Measurements from ENCODE around the gene SLC35A1.

DNA sequence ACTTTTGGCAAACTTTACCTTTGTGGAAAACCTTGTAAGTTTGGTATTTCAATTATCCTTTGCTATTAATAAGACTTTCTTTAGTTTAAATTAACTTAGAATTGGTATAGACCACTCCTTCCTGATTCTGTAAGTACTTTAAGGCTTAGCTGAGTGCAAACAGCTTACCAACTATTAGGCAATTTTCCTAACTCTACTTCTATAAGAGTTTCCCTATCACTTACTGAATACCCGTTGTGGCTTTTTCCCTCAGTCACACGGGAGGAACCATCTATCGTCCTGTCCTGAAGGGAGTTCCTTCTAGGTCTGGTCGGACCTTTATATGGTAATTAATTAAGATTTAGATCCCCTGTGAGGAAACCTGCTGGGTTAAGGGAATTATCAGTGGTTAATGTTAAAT, 9.6 kb downstream of the SLC35A1 start:
- TF ChIP-seq, protein P1, sequence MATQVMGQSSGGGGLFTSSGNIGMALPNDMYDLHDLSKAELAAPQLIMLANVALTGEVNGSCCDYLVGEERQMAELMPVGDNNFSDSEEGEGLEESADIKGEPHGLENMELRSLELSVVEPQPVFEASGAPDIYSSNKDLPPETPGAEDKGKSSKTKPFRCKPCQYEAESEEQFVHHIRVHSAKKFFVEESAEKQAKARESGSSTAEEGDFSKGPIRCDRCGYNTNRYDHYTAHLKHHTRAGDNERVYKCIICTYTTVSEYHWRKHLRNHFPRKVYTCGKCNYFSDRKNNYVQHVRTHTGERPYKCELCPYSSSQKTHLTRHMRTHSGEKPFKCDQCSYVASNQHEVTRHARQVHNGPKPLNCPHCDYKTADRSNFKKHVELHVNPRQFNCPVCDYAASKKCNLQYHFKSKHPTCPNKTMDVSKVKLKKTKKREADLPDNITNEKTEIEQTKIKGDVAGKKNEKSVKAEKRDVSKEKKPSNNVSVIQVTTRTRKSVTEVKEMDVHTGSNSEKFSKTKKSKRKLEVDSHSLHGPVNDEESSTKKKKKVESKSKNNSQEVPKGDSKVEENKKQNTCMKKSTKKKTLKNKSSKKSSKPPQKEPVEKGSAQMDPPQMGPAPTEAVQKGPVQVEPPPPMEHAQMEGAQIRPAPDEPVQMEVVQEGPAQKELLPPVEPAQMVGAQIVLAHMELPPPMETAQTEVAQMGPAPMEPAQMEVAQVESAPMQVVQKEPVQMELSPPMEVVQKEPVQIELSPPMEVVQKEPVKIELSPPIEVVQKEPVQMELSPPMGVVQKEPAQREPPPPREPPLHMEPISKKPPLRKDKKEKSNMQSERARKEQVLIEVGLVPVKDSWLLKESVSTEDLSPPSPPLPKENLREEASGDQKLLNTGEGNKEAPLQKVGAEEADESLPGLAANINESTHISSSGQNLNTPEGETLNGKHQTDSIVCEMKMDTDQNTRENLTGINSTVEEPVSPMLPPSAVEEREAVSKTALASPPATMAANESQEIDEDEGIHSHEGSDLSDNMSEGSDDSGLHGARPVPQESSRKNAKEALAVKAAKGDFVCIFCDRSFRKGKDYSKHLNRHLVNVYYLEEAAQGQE (IDR thresholded peaks at IDR 0.05; ENCODE audit: insufficient read depth in 1 of 2, low read depth in 2 of 2, low read length in 2 of 2) = no peak
- TF ChIP-seq POLR2AphosphoS5 (IDR thresholded peaks at IDR 0.05; ENCODE audit: low read depth, low read length) = no peak
- TF ChIP-seq SIN3A (IDR thresholded peaks at IDR 0.05; ENCODE audit: borderline replicate concordance, insufficient read depth, low read length) = no peak
- TF ChIP-seq TAF1 (IDR thresholded peaks at IDR 0.05; ENCODE audit: borderline replicate concordance, insufficient read depth, low read length) = no peak

All from PFSK-1 (cell line).